DMS53 treated with DMSO at 0.1 percent for 48 hours (cell line): ENCODE results near the gene RAPGEF5.

Experiments
- DNase-seq: peaks from one replicate; lab custom pipeline; 2025; ENCODE audit not compliant: unreplicated experiment; lab: John Stamatoyannopoulos, UW

RAPGEF5 gene

GRCh38 chr7:22229148-22229547 lies 127.8 kb downstream of the RAPGEF5 start:
- DNase-seq, result no peak

GRCh38 chr7:22223807-22224206 lies 133.1 kb downstream of the RAPGEF5 start:
- no peak for DNase-seq

GRCh38 chr7:22220941-22221340 lies 136.0 kb downstream of the RAPGEF5 start:
- DNase-seq, result no peak

DNA sequence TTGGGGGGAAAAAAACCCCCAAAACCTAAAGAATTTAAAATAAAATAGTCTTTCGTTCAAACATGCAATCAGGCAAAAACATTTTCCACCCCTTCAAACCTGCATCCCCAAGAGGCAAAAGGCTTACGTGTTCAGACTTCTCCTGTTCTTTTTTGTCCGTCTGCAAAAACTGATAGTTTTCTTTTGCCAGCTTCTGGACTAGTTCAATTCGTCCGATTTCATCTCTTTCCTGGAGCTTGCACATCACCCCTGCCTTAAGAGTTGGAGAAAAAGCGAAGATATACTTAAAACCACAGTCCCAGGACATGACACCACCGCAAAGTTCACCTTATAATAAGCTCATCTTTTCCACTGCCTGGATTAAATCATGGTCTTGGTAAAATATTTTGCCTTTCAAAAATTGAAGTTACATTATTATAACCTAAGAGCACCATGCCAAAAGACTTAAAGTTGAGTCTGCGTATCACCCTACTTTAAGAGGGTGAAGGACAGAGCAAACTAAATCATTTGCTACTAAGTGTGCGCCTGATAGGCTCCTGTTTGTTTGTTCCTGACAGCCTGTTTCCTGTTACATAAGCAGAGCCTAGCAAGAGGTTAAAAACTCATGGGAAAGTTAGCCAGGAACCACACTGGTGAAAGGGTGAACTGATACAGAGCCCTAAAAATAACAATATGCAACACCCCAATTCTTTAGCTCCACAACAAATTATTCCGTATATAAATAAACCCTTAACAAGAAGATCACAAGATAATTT lies 137.0 kb downstream of the RAPGEF5 start:
- no peak for DNase-seq

DNA sequence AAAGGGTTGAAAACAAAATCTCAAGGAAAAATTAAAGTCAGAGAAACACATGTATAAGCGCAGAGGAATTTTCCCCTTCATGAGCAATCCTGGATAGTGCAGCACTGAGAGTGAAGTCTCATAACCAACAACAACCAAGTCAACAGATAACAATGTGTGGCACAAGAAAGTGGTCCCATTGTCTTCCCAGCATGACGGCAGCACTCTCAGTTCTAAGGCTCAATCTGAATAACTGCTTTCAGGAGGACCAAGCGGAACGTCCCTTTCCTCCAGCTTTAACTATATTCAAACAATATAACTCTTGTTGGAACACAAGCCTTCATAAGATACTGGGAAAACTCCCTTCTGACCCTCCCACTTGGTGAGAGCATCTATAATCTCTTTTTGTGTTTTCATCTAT lies 137.9 kb downstream of the RAPGEF5 start:
- no peak for DNase-seq

DNA sequence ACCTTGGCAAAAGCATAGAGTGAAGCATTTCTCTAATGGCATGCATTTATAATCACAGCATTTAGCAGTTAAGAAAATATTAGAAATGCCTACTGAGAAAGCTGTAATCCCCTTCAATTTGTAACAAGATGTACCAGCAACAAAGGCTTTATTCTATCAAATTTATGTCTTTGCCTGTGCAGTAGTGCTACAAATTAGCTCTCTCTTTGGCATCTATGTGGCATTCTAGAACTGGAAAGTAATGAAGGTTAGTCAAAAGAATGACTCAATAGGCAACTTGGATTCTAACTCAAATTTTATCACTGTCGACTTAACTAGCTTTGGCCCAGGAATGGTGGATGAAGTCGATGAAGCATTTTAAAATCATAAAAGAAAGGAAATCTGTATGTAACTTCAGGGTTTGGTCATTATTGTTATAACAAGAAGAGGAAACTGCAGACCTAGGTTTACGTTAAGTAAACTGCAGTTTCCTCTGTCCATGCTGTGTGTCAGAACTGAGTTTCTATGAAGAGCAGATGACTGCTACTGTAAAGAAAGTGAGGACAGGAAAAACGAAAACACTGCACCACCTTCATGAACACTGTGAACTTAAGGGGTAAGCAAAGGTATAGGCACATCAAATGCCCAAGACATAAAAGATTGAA lies 140.0 kb downstream of the RAPGEF5 start:
- DNase-seq, result no peak

- no peak for DNase-seq
These were observed 140.6 kb downstream of the RAPGEF5 start for GRCh38 chr7:22216309-22216708.

DNA sequence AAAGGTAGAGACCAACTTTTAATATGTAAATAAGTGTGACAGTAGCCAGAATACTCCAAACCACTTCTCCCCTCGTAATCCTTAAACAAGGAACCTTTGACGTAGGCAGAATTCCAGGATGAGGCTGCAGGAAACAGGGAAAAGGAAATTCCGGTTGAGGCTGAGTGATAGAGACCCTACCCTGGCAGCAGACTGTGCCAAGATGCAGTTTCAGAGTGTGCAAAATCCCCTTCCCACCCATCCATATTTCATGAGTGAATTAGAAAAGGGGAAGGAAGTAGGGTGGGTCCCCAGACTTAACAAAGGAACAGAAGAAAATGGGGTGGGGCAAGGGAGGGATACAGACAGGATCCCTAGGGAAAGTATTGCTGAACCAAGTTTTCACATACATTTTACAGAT lies 143.0 kb downstream of the RAPGEF5 start:
- no peak for DNase-seq

GRCh38 chr7:22213081-22213480 lies 143.9 kb downstream of the RAPGEF5 start:
- no peak for DNase-seq

GRCh38 chr7:22210967-22211366 lies 146.0 kb downstream of the RAPGEF5 start:
- no peak for DNase-seq

- DNase-seq, result no peak
These were observed 146.6 kb downstream of the RAPGEF5 start for GRCh38 chr7:22210355-22210754.

DNA sequence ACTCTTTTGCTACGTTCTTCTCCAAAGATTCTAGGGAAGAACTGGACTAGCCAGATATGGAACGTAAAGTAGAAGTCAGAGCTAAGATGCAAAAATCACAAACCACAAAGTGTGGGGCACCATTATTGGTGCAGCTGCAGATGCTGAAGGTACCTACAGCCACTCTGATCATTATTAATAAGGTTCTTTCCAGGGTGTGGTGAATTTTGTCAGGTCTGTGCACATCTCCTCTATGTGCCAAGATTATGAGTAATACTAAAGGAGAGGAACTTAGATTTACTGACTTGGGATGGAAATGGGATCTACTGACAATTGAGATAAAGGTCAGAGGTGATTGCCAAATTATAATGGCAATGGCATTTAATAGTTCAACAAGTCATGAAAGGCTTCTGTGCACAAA lies 148.2 kb downstream of the RAPGEF5 start:
- DNase-seq, result no peak

DNA sequence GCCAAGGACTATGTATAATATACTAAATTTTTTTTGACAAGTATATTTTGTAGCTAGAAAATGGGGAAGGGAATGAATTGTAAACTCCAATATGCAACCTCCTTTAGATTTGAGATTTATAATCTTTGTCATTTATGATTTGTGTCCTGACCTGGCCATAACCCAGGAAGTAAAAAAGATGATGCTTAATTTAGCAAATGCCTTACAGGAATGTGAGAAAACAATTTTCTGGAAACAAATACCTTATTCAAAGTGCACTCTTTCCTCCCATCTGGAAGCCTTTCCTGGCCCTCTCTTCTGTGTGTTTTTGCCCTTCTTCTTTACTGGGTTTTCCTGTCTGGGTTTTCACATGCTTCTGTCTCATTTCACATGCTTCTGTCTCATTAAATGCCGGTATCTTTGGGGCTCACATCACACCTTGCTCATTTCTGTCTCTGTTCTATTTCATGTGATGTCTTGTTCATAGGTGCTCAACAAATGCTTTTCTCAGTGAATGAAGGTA lies 149.2 kb downstream of the RAPGEF5 start:
- no peak for DNase-seq

GRCh38 chr7:22205631-22206030 lies 151.3 kb downstream of the RAPGEF5 start:
- no peak for DNase-seq

DNA sequence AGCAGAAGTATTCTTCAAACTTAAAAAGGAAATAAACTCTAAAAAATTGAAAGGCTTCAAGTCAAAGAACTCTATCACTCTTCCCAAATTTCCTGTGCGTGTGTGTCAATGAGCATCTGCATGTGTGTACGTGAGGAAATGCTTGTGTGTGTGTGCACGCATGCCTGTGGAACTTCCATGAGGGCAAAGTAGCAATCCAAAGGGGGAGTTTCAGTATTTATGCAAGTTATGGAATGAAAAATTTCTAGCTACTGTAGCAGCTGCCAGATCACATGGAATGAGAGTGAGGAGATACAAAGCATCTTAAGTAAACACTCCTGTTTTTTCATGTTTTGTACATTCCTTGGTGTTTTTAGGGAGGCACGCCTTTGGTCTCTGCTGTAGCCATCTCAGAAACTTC lies 152.6 kb downstream of the RAPGEF5 start:
- no peak for DNase-seq

DNA sequence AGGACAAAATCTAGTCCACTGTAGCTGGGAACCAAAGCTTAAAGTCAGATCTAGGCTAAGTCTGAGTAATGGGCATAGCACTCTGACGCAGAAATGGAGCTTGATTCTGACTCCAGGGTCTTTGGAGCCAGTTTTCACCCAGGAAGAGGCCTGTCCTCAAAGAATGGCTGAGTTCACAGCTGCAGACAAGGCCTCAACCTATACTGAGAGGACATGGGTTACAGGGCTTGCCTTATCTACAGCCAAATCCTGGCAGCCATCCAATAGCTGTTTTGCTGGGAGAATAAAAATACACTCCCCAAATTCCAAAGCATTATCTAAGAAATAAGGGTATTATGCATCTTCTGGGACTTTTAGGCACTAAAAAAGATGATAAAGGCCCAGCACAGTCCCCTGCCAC lies 154.8 kb downstream of the RAPGEF5 start:
- no peak for DNase-seq

DNA sequence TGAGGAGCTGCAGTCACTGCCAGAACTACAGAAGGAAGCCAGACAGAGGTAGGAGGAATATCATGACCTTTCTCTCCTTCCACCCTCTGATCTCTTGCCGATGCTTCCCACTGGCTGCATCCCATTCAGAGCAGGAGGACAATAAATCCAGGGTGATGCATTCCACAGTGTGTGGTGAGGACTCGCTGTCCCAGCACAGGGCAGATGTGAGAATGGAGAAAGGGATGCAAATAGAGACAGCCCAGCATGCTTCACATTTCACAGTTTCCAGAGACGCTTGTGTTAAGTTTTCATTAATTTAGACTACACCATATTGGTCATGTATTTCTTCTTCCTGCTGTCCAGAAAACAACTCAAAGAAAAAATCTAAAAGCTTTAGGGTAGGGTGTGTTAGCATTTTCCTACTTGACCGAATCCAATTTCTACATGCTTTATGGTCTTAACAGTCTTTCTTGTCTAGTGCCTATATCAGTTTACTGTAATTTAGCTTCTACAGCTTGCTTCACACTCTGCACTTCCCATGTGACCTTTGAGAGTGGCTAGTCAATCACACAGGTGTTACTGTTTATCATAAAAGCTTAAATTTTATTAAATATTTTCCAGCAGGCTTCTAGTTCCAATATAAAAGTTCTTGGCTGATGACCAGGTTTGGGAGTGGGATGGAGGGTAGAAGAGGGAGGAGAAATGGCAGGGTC lies 155.6 kb downstream of the RAPGEF5 start:
- DNase-seq, result no peak

DNA sequence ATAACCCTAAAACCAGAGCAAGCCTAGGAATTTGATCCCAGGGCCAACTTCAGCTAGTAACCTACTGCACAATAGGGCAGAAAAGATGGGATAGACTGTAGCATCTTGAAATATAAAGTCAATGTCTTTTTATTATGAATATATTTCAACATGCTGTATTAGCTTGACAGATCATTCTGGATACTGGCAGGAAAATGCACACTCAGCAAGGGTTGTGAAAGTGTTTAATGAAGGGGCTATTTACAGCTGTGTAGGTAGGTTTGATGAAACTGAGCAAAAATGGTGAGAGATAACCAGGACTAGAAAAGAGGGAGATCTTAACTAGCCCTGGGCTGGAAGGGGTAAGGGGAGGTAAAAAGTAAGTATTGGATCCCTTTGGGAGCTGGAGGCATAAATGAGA lies 156.2 kb downstream of the RAPGEF5 start:
- DNase-seq, result no peak

GRCh38 chr7:22200238-22200637 lies 156.7 kb downstream of the RAPGEF5 start:
- no peak for DNase-seq

DNA sequence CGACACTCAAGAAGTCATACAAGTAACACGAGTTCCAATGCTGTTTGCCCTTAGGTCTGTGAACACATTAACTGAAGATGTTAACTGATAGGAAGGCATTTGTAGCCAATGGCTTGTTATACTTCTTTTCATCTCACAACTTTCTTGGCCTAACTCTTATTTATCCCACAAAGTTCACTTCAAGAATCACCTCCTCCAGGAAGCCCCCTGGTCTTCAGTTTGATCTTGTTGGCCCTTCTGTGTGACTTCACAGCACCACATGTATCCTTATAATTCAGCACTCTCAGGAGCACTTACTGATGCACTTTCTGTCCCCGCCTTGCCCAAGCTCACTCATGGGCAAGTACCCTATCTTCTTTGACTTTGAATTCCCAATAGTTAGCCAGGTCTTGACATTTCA lies 159.6 kb downstream of the RAPGEF5 start:
- DNase-seq, result no peak

GRCh38 chr7:22196429-22196828 lies 160.5 kb downstream of the RAPGEF5 start:
- no peak for DNase-seq
